ENCODE results near the gene WDR27. TPM values are rescaled to one million over a fixed set of nuclear protein-coding genes. Genes with fewer than 3 reads are reported as not detected.
A peak's percentile ranks its signal among the peaks of the same experiment; 100 is the strongest.
"Not testable (repeated sequence)": the region's sequence is repeated elsewhere in the genome, so short reads cannot be mapped to it uniquely, and the experiment has no call there.

The WDR27 gene
- total RNA-seq, 2 experiments from 2014 or later, result 34.3 to 36.2 TPM

- ChIA-PET POLR2A (no interaction called here), CTCF (interaction anchor here (0.7 to 6.4 kb wide), 3 partner anchors 11 to 20 kb away, joined by 3 to 45 read pairs (median 3); no protein-coding TSS in a partner anchor)
- Mint-ChIP-seq H3K4me3 (no peak overlapping the region), H3K4me1 (peaks cover 44% of the 10 kb centered on the region), H3K27ac (no peak overlapping the region), H3K9me3 (ENCODE audit: low read depth) (no peaks in the 10 kb centered on the region), H3K36me3 (ENCODE audit: low read depth) (peaks cover 41% of the 10 kb centered on the region), H3K27me3 (no peaks in the 10 kb centered on the region)
- DNase-seq (no peak), ATAC-seq (peak; percentile 30)
- intact Hi-C loops (cut with DNase I, micrococcal nuclease), result no loop called here
These were observed 7.5 kb upstream of the WDR27 start for GRCh38 chr6:169709293-169709692.

DNA sequence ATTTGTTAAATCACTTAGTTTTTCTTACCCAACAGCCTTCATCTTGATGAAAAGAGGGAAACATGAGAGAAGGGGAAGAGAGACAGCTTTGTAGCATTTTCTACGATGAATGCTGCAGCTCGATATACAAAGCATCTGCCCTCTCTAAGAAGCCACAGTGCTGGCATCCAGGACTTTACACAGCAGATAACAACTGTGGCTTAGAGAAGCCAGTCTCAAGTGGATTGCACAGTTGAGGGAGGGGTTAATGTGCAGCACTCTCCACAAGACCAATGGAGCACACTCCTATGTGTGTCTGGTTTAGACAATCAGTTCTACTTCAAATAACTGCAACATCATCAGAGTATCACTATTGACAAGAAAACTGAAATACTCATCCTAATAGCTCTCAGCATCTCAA lies 5.9 kb upstream of the WDR27 start:
- DNase-seq, result no peak
- H3K9me3 Mint-ChIP-seq (ENCODE audit: low read depth), result no peaks in the 10 kb centered on the region
- peaks cover 49% of the 10 kb centered on the region for H3K4me1 Mint-ChIP-seq
- CTCF ChIA-PET, result interaction anchor here (1.0 to 6.4 kb wide), 2 partner anchors 12 to 16 kb away, joined by 3 to 45 read pairs; no protein-coding TSS in a partner anchor
- H3K27ac Mint-ChIP-seq, result peak overlapping the region; percentile 61
- no peaks in the 10 kb centered on the region for H3K27me3 Mint-ChIP-seq
- intact Hi-C loops (cut with DNase I, micrococcal nuclease), result no loop called here
- H3K36me3 Mint-ChIP-seq (ENCODE audit: low read depth), result peaks cover 49% of the 10 kb centered on the region
- no peak overlapping the region for H3K4me3 Mint-ChIP-seq
- POLR2A ChIA-PET, result no interaction called here
- no peak for ATAC-seq

- Mint-ChIP-seq H3K27ac (peak overlapping the region; percentile 88), H3K4me3 (peak overlapping the region; percentile 88), H3K4me1 (peaks cover 43% of the 10 kb centered on the region), H3K27me3 (no peaks in the 10 kb centered on the region), H3K9me3 (ENCODE audit: low read depth) (no peaks in the 10 kb centered on the region), H3K36me3 (ENCODE audit: low read depth) (peaks cover 32% of the 10 kb centered on the region)
- POLR2A ChIA-PET, result interaction anchor here (2.3 kb wide), 1 partner anchor 48 kb away, joined by 14 read pairs; the partner anchor contains the start of genes DYNLT2 and ERMARD
- CTCF ChIA-PET, result interaction anchor here (1.1 to 6.1 kb wide), 2 partner anchors 10 to 16 kb away, joined by 3 to 60 read pairs; no protein-coding TSS in a partner anchor
- intact Hi-C loops (cut with DNase I, micrococcal nuclease), result loop anchor here (1.0 to 5.0 kb wide), 10 partner anchors 19 to 881 kb away; partner anchors contain the start of genes DYNLT2 (in 2 of the 2), ERMARD (in 2 of the 2), FAM120B (in 1 of the 2) and PDCD2 (in 1 of the 2)
- DNase-seq (no peak), ATAC-seq (peak; percentile 8)
These were observed 1.0 kb upstream of the WDR27 start for GRCh38 chr6:169702840-169703246.

- H3K4me1 Mint-ChIP-seq, result peaks cover 32% of the 10 kb centered on the region
- peaks cover 33% of the 10 kb centered on the region for H3K36me3 Mint-ChIP-seq (ENCODE audit: low read depth)
- H3K4me3 Mint-ChIP-seq, result peak overlapping the region; percentile 88
- no peaks in the 10 kb centered on the region for H3K27me3 Mint-ChIP-seq
- no peaks in the 10 kb centered on the region for H3K9me3 Mint-ChIP-seq (ENCODE audit: low read depth)
- DNase-seq (peak; percentile 36), ATAC-seq (peak; percentile 3)
- peak overlapping the region; percentile 84 for H3K27ac Mint-ChIP-seq
- intact Hi-C loops (cut with DNase I, micrococcal nuclease), result loop anchor here (1.0 to 5.0 kb wide), 4 partner anchors 47 to 853 kb away; partner anchors contain the start of gene TBP (in 1 of the 2)
- ChIA-PET CTCF (interaction anchor here (6.1 kb wide), 1 partner anchor 18 kb away, joined by 60 read pairs; no protein-coding TSS in a partner anchor), POLR2A (interaction anchor here (0.8 to 2.3 kb wide), 6 partner anchors 9 to 171 kb away, joined by 3 to 14 read pairs (median 4); partner anchors contain the start of genes DYNLT2 and ERMARD)
These were observed 397 bp downstream of the WDR27 start for GRCh38 chr6:169701311-169701953.

DNA sequence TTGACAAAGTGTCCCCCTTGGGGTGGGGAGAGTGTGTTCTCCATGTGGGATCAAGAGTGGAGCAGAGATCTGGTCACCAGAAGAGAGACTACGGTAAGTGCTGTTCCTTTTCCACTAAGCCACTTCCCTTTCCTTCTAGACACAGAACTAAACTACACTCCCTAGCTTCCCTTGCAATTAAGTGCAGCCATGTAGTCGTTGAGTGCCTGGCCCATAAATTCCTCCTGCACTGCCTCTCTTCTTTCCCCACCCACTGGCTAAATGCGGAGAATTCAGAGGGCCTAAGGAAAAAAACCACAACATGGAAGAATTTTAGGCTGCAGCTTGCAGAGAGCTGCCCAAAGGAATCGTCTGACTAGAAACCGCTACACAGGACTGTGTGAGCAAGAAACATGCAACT lies 1.5 kb downstream of the WDR27 start:
- peaks cover 24% of the 10 kb centered on the region for H3K4me1 Mint-ChIP-seq
- H3K36me3 Mint-ChIP-seq (ENCODE audit: low read depth), result peaks cover 30% of the 10 kb centered on the region
- H3K4me3 Mint-ChIP-seq, result peak overlapping the region; percentile 88
- POLR2A ChIA-PET, result no interaction called here
- DNase-seq (no peak), ATAC-seq (no peak)
- H3K27me3 Mint-ChIP-seq, result no peaks in the 10 kb centered on the region
- intact Hi-C loops (cut with DNase I, micrococcal nuclease), result loop anchor here (2.0 to 5.0 kb wide), 3 partner anchors 488 to 855 kb away; partner anchors contain the start of gene TBP (in 1 of the 2)
- H3K9me3 Mint-ChIP-seq (ENCODE audit: low read depth), result peaks cover 4% of the 10 kb centered on the region
- no peak overlapping the region for H3K27ac Mint-ChIP-seq
- CTCF ChIA-PET, result interaction anchor here (6.1 kb wide), 1 partner anchor 19 kb away, joined by 60 read pairs; no protein-coding TSS in a partner anchor

DNA sequence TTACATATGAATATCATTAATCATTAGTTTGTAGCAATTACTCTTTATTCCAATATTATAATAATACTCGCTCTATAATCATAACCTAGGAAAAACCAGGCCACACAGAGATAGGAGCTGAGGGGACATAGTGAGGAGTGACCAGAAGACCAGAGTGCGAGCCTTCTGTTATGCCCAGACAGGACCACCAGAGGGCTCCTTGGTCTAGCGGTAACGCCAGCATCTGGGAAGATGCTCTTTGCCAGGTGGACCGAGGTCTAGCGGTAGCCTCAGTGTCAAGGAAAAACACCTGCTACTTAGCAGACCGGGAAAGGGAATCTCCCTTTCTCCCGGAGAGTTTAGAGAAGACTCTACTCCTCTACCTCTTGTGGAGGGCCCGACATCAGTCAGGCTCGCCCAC lies 4.7 kb downstream of the WDR27 start:
- H3K4me3 Mint-ChIP-seq; POLR2A ChIA-PET; H3K9me3 Mint-ChIP-seq (ENCODE audit: low read depth); intact Hi-C loops (cut with DNase I, micrococcal nuclease); H3K27ac Mint-ChIP-seq; ATAC-seq; H3K4me1 Mint-ChIP-seq; H3K27me3 Mint-ChIP-seq: not testable (repeated sequence)
- CTCF ChIA-PET, result interaction anchor here (0.8 to 1.4 kb wide), 2 partner anchors 12 to 97 kb away, joined by 3 read pairs; no protein-coding TSS in a partner anchor
- peaks cover 24% of the 10 kb centered on the region for H3K36me3 Mint-ChIP-seq (ENCODE audit: low read depth)
- peak; percentile 45 for DNase-seq

GRCh38 chr6:169695131-169695530 lies 6.7 kb downstream of the WDR27 start:
- no peak overlapping the region for H3K4me3 Mint-ChIP-seq
- POLR2A ChIA-PET, result no interaction called here
- intact Hi-C loops (cut with DNase I, micrococcal nuclease), result no loop called here
- ATAC-seq, result no peak
- no peaks in the 10 kb centered on the region for H3K27me3 Mint-ChIP-seq
- H3K9me3 Mint-ChIP-seq (ENCODE audit: low read depth), result peaks cover 9% of the 10 kb centered on the region
- no peak overlapping the region for H3K27ac Mint-ChIP-seq
- H3K36me3 Mint-ChIP-seq (ENCODE audit: low read depth), result peaks cover 33% of the 10 kb centered on the region
- DNase-seq, result no peak
- peaks cover 4% of the 10 kb centered on the region for H3K4me1 Mint-ChIP-seq
- CTCF ChIA-PET, result interaction anchor here (0.6 kb wide), 2 partner anchors 18 to 60 kb away, joined by 3 to 4 read pairs; no protein-coding TSS in a partner anchor

- intact Hi-C loops (cut with DNase I, micrococcal nuclease), result no loop called here
- H3K4me1 Mint-ChIP-seq, result no peaks in the 10 kb centered on the region
- no peak for ATAC-seq
- H3K36me3 Mint-ChIP-seq (ENCODE audit: low read depth), result peaks cover 44% of the 10 kb centered on the region
- no peak overlapping the region for H3K27ac Mint-ChIP-seq
- H3K4me3 Mint-ChIP-seq, result no peak overlapping the region
- ChIA-PET CTCF (interaction anchor here (0.6 kb wide), 1 partner anchor 528 kb away, joined by 3 read pairs; no protein-coding TSS in a partner anchor), POLR2A (no interaction called here)
- no peak for DNase-seq
- H3K27me3 Mint-ChIP-seq, result no peaks in the 10 kb centered on the region
- H3K9me3 Mint-ChIP-seq (ENCODE audit: low read depth), result peaks cover 11% of the 10 kb centered on the region
These were observed 9.3 kb downstream of the WDR27 start for GRCh38 chr6:169692516-169692915.

DNA sequence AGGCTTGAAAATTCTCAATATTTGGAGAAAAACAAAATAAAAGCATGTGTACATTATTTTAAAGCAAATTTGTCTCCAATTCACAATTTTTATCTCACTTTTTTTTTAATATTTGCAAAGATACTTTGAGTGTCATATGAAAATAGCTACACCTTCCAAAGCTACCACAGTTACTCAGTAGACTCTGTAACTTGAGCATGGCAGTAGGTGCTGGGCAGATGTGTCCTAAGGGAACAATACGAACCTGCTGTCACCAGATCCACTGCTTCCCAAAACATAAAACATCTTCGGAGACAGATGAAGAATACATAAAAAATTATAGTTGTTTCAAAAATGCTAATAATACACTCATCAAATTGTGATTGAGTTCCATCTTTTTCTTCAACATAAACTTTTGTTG lies 10.6 kb downstream of the WDR27 start:
- H3K36me3 Mint-ChIP-seq (ENCODE audit: low read depth), result peaks cover 54% of the 10 kb centered on the region
- no peak for DNase-seq
- H3K9me3 Mint-ChIP-seq (ENCODE audit: low read depth), result peaks cover 14% of the 10 kb centered on the region
- no peak for ATAC-seq
- H3K27ac Mint-ChIP-seq, result no peak overlapping the region
- H3K4me1 Mint-ChIP-seq, result no peaks in the 10 kb centered on the region
- ChIA-PET CTCF (interaction anchor here (0.6 kb wide), 1 partner anchor 108 kb away, joined by 3 read pairs; no protein-coding TSS in a partner anchor), POLR2A (no interaction called here)
- H3K27me3 Mint-ChIP-seq, result no peaks in the 10 kb centered on the region
- intact Hi-C loops (cut with DNase I, micrococcal nuclease), result no loop called here
- H3K4me3 Mint-ChIP-seq, result no peak overlapping the region

DNA sequence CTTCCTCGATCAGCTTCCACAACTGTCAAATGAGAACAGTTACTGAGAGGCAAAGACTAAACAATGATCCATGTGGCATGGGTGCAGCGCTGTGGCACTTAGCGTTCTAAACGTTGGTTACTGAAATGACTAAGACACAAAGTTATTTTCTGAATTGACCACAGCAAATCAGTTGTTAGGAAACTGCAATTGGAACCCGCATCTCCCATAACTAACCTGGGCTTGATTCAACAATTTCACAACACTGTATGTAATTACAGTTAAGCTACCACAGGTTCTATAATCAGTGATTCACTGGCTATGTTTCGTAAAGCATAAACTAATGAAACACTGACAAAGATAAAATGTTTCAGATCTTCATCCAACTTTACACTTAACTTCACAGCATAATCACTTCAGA lies 12.5 kb downstream of the WDR27 start:
- no peaks in the 10 kb centered on the region for H3K27me3 Mint-ChIP-seq
- intact Hi-C loops (cut with DNase I, micrococcal nuclease), result no loop called here
- H3K4me3 Mint-ChIP-seq, result no peak overlapping the region
- no peaks in the 10 kb centered on the region for H3K4me1 Mint-ChIP-seq
- no peak for DNase-seq
- peaks cover 60% of the 10 kb centered on the region for H3K36me3 Mint-ChIP-seq (ENCODE audit: low read depth)
- ChIA-PET CTCF (interaction anchor here (0.5 kb wide), 1 partner anchor 20 kb away, joined by 3 read pairs; no protein-coding TSS in a partner anchor), POLR2A (no interaction called here)
- ATAC-seq, result no peak
- H3K9me3 Mint-ChIP-seq (ENCODE audit: low read depth), result peaks cover 22% of the 10 kb centered on the region
- no peak overlapping the region for H3K27ac Mint-ChIP-seq

- H3K27me3 Mint-ChIP-seq, result no peaks in the 10 kb centered on the region
- POLR2A ChIA-PET, result no interaction called here
These were observed 16.0 kb downstream of the WDR27 start for GRCh38 chr6:169685860-169686259.

More at GRCh38 chr6:169685860-169686259, 16.0 kb downstream of the WDR27 start:
- CTCF ChIA-PET, result no interaction called here
- Mint-ChIP-seq H3K4me1 (peaks cover 4% of the 10 kb centered on the region), H3K27ac (no peak overlapping the region), H3K4me3 (no peak overlapping the region), H3K9me3 (ENCODE audit: low read depth) (peaks cover 19% of the 10 kb centered on the region), H3K36me3 (ENCODE audit: low read depth) (peaks cover 66% of the 10 kb centered on the region)
- DNase-seq (no peak), ATAC-seq (no peak)
- intact Hi-C loops (cut with DNase I, micrococcal nuclease), result no loop called here
